GM23338 (cell line): ENCODE results near the gene KIAA1217. TPM values are rescaled to one million over a fixed set of nuclear protein-coding genes. Genes with fewer than 3 reads are reported as not detected.

Experiments used
- ATAC-seq: fragments of 200-7000 bp; cut with Tn5 transposase; 3 replicates; pipeline ENCODE4 v1.9.1; 2020
- DNase-seq: peaks from one replicate; pipeline ENCODE4 v3.0.0-alpha.2; 2015; ENCODE audit warnings: low spot score
- H2AFZ ChIP-seq: fragments of 200-600 bp; sonication (generic); 2 replicates; pipeline ENCODE4 v1.8.0; 2016; ENCODE audit warnings: antibody characterized with exemption, mild to moderate bottlenecking, moderate library complexity
- H3F3A ChIP-seq: fragments of 200-600 bp; sonication (generic); replicated peaks from 2 replicates; pipeline ENCODE4 v1.8.0; 2017; ENCODE audit warnings: antibody characterized with exemption, mixed run types, low read depth
- H3K27ac ChIP-seq: fragments of 200-600 bp; sonication (generic); 2 replicates; pipeline ENCODE4 v1.6.1; 2016; ENCODE audit warnings: low read depth
- H3K27me3 ChIP-seq: fragments of 200-600 bp; sonication (generic); 2 replicates; pipeline ENCODE4 v1.8.0; 2016; ENCODE audit warnings: mild to moderate bottlenecking, mixed run types, moderate library complexity; ENCODE audit not compliant: insufficient read depth
- H3K36me3 ChIP-seq: fragments of 200-600 bp; sonication (generic); 2 replicates; pipeline ENCODE4 v1.8.0; 2016; ENCODE audit warnings: mild to moderate bottlenecking; ENCODE audit not compliant: insufficient read depth
- H3K4me1 ChIP-seq: fragments of 200-600 bp; sonication (generic); 2 replicates; pipeline ENCODE4 v1.8.0; 2016; ENCODE audit warnings: mild to moderate bottlenecking, moderate library complexity; ENCODE audit not compliant: insufficient read depth
- H3K4me2 ChIP-seq: fragments of 200-600 bp; sonication (generic); 2 replicates; pipeline ENCODE4 v1.7.1; 2017; ENCODE audit warnings: mixed run types
- H3K4me3 ChIP-seq: fragments of 200-600 bp; sonication (generic); 2 replicates; pipeline ENCODE4 v1.6.1; 2016; ENCODE audit warnings: mixed run types
- H3K79me2 ChIP-seq: fragments of 200-600 bp; sonication (generic); replicated peaks from 2 replicates; pipeline ENCODE4 v1.8.0; 2017; ENCODE audit warnings: mild to moderate bottlenecking; ENCODE audit not compliant: insufficient read depth
- H3K9me2 ChIP-seq: fragments of 200-600 bp; sonication (generic); 2 replicates; pipeline ENCODE4 v1.8.0; 2017; ENCODE audit not compliant: insufficient read depth
- H4K20me1 ChIP-seq: fragments of 200-600 bp; sonication (generic); replicated peaks from 2 replicates; pipeline ENCODE4 v1.8.0; 2017; ENCODE audit warnings: mild to moderate bottlenecking; ENCODE audit not compliant: insufficient read depth
- H3K27ac Mint-ChIP-seq: 2 replicates; pipeline ENCODE4 v1.8.0; 2020; ENCODE audit warnings: inconsistent platforms, mild to moderate bottlenecking, moderate library complexity, mixed read lengths
- H3K27me3 Mint-ChIP-seq: 3 replicates; pipeline ENCODE4 v1.8.0; 2022; ENCODE audit warnings: low read depth, mild to moderate bottlenecking, moderate library complexity, mixed read lengths, inconsistent platforms; ENCODE audit not compliant: insufficient read depth, poor library complexity
- H3K36me3 Mint-ChIP-seq: 3 replicates; pipeline ENCODE4 v1.8.0; 2021; ENCODE audit warnings: low read depth, mild to moderate bottlenecking, inconsistent platforms, moderate library complexity, mixed read lengths
- H3K4me1 Mint-ChIP-seq: 3 replicates; pipeline ENCODE4 v1.8.0; 2020; ENCODE audit warnings: mild to moderate bottlenecking, inconsistent platforms, mixed read lengths
- H3K4me3 Mint-ChIP-seq: 3 replicates; pipeline ENCODE4 v1.8.0; 2021; ENCODE audit warnings: moderate library complexity, mild to moderate bottlenecking, inconsistent platforms, mixed read lengths
- H3K9me3 Mint-ChIP-seq: 3 replicates; pipeline ENCODE4 v1.8.0; 2020; ENCODE audit warnings: moderate library complexity, mild to moderate bottlenecking, inconsistent platforms, mixed read lengths
- CREB1 ChIP-seq: fragments of 250-450 bp; sonication (Bioruptor Pico); IDR thresholded peaks from 2 replicates; pipeline ENCODE4 v1.5.0; 2020; ENCODE audit warnings: low read depth, mild to moderate bottlenecking, moderate library complexity
- EZH2 ChIP-seq: fragments of 200-600 bp; sonication (generic); IDR thresholded peaks from one replicate; pipeline ENCODE4 v1.8.0; 2017; ENCODE audit warnings: antibody characterized with exemption, mild to moderate bottlenecking, low read depth; ENCODE audit not compliant: unreplicated experiment
- EZH2phosphoT487 ChIP-seq: fragments of 200-600 bp; sonication (generic); IDR thresholded peaks from one replicate; pipeline ENCODE4 v1.8.1; 2018; ENCODE audit warnings: antibody characterized with exemption; ENCODE audit not compliant: unreplicated experiment
- JUNB ChIP-seq: IDR thresholded peaks from one replicate; pipeline ENCODE4 v1.6.1; 2016; ENCODE audit warnings: antibody characterized with exemption; ENCODE audit not compliant: unreplicated experiment
- NANOG ChIP-seq: IDR thresholded peaks from 2 replicates; pipeline ENCODE4 v1.6.1; 2016; ENCODE audit warnings: antibody characterized with exemption, borderline replicate concordance
- POLR2AphosphoS5 ChIP-seq: IDR thresholded peaks from 2 replicates; pipeline ENCODE4 v1.6.1; 2016; ENCODE audit warnings: antibody characterized with exemption, low read depth
- STAT1 ChIP-seq: IDR thresholded peaks from one replicate; pipeline ENCODE4 v1.6.1; 2016; ENCODE audit warnings: antibody characterized with exemption; ENCODE audit not compliant: unreplicated experiment
- ZNF114 ChIP-seq: fragments of 250-450 bp; sonication (Bioruptor Pico); IDR thresholded peaks from 2 replicates; pipeline ENCODE4 v1.5.0; 2020; ENCODE audit warnings: mild to moderate bottlenecking, moderate library complexity
- ZNF331 ChIP-seq: fragments of 250-450 bp; sonication (Bioruptor Pico); IDR thresholded peaks from 2 replicates; pipeline ENCODE4 v1.5.0; 2020; ENCODE audit warnings: low read depth, mild to moderate bottlenecking, moderate library complexity
- polyA plus RNA-seq: library from polyadenylated mRNA; unstranded; fragments of >200 nt; fragmentation: Nextera tagmentation; extraction: Ambion mirVana; gene quantifications from 2 replicates; pipeline ENCODE4 v1.2.1, GENCODE V29; 2016
- total RNA-seq: library from RNA; depleted of rRNA; stranded (reverse); fragments of >200 nt; shearing (Covaris generic); gene quantifications from 2 replicates; pipeline ENCODE4 v1.2.3, GENCODE V29; 2014
- TF ChIP-seq, protein P1 (sequence below), 2 experiments: fragments of 200-600 bp in 1 of 2; sonication (generic) in 1 of 2; conservative IDR thresholded peaks; 2 replicates each; pipeline versions ENCODE4 v1.5.1 to v1.6.1; 2016 to 2017; ENCODE audit warnings: antibody characterized with exemption in 2 of 2, low read depth in 2 of 2, mild to moderate bottlenecking in 2 of 2, moderate library complexity in 1 of 2
- TF ChIP-seq, protein P2 (sequence below): IDR thresholded peaks from one replicate; pipeline ENCODE4 v1.6.1; 2018; ENCODE audit warnings: antibody characterized with exemption; ENCODE audit not compliant: unreplicated experiment
- TF ChIP-seq, protein P3 (sequence below): fragments of 250-450 bp; sonication (Bioruptor Pico); IDR thresholded peaks from 2 replicates; pipeline ENCODE4 v1.5.0; 2020; ENCODE audit warnings: mild to moderate bottlenecking, moderate library complexity
- TF ChIP-seq, protein P4 (sequence below): IDR thresholded peaks from 2 replicates; pipeline ENCODE4 v1.6.1; 2016; ENCODE audit warnings: antibody characterized with exemption

The KIAA1217 gene
- total and polyA plus RNA-seq, 2 experiments from 2014 or later, result 6.4 to 9.1 TPM

DNA sequence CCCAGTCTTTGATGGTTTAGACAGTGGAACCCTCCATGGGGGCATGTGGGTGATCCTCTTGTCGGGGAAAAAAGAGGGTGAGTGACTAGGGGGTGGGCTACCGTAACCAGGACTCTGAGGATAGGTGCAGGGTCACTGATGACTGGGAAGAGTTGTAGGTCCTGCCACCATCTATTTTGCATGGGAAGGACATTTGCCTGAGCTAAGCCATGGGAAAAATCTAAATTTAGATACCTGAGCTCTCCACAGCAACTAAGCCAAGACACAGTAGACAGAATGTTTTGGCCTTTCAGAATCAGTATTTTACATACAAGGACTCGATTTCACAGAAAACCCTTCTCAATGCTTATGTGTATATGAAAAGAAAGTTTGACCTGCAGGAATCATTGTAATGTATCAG is 52.7 kb downstream of the KIAA1217 start:
- Histone ChIP-seq H3K4me2 (no peak overlapping the region), H3K4me1 (peaks cover 19% of the 10 kb centered on the region), H3K27me3 (no peaks in the 10 kb centered on the region), H3F3A (no peaks in the 10 kb centered on the region), H3K9me2 (no peaks in the 10 kb centered on the region; the same call in 1 of the 2 replicates), H3K4me3 (no peak overlapping the region), H3K27ac (no peak overlapping the region), H4K20me1 (no peaks in the 10 kb centered on the region), H3K36me3 (no peaks in the 10 kb centered on the region), H2AFZ (no peak overlapping the region), H3K79me2 (0 out of 2 replicates have a peak, but pooled peaks cover 4% of the 10 kb centered on the region)
- DNase-seq (no peak), ATAC-seq (no peak)
- peaks cover 13% of the 10 kb centered on the region for H3K36me3 Mint-ChIP-seq
- H3K9me3 Mint-ChIP-seq, result no peaks in the 10 kb centered on the region; the same call in 2 of the 3 replicates
- H3K27ac Mint-ChIP-seq, result no peak overlapping the region
- TF ChIP-seq, protein P1, sequence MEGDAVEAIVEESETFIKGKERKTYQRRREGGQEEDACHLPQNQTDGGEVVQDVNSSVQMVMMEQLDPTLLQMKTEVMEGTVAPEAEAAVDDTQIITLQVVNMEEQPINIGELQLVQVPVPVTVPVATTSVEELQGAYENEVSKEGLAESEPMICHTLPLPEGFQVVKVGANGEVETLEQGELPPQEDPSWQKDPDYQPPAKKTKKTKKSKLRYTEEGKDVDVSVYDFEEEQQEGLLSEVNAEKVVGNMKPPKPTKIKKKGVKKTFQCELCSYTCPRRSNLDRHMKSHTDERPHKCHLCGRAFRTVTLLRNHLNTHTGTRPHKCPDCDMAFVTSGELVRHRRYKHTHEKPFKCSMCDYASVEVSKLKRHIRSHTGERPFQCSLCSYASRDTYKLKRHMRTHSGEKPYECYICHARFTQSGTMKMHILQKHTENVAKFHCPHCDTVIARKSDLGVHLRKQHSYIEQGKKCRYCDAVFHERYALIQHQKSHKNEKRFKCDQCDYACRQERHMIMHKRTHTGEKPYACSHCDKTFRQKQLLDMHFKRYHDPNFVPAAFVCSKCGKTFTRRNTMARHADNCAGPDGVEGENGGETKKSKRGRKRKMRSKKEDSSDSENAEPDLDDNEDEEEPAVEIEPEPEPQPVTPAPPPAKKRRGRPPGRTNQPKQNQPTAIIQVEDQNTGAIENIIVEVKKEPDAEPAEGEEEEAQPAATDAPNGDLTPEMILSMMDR (conservative IDR thresholded peaks at IDR 0.05; ENCODE audit: low read depth in 2 of 2), result no peak
- no peak for TF ChIP-seq NANOG
- TF ChIP-seq, protein P2, sequence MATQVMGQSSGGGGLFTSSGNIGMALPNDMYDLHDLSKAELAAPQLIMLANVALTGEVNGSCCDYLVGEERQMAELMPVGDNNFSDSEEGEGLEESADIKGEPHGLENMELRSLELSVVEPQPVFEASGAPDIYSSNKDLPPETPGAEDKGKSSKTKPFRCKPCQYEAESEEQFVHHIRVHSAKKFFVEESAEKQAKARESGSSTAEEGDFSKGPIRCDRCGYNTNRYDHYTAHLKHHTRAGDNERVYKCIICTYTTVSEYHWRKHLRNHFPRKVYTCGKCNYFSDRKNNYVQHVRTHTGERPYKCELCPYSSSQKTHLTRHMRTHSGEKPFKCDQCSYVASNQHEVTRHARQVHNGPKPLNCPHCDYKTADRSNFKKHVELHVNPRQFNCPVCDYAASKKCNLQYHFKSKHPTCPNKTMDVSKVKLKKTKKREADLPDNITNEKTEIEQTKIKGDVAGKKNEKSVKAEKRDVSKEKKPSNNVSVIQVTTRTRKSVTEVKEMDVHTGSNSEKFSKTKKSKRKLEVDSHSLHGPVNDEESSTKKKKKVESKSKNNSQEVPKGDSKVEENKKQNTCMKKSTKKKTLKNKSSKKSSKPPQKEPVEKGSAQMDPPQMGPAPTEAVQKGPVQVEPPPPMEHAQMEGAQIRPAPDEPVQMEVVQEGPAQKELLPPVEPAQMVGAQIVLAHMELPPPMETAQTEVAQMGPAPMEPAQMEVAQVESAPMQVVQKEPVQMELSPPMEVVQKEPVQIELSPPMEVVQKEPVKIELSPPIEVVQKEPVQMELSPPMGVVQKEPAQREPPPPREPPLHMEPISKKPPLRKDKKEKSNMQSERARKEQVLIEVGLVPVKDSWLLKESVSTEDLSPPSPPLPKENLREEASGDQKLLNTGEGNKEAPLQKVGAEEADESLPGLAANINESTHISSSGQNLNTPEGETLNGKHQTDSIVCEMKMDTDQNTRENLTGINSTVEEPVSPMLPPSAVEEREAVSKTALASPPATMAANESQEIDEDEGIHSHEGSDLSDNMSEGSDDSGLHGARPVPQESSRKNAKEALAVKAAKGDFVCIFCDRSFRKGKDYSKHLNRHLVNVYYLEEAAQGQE, result no peak
- no peak for TF ChIP-seq EZH2
- TF ChIP-seq CREB1 (CRISPR knock-in tag), result no peak
- TF ChIP-seq ZNF114 (CRISPR knock-in tag), result no peak
- TF ChIP-seq JUNB, result no peak
- no peak for TF ChIP-seq STAT1
- TF ChIP-seq EZH2phosphoT487, result no peak
- TF ChIP-seq, protein P3, sequence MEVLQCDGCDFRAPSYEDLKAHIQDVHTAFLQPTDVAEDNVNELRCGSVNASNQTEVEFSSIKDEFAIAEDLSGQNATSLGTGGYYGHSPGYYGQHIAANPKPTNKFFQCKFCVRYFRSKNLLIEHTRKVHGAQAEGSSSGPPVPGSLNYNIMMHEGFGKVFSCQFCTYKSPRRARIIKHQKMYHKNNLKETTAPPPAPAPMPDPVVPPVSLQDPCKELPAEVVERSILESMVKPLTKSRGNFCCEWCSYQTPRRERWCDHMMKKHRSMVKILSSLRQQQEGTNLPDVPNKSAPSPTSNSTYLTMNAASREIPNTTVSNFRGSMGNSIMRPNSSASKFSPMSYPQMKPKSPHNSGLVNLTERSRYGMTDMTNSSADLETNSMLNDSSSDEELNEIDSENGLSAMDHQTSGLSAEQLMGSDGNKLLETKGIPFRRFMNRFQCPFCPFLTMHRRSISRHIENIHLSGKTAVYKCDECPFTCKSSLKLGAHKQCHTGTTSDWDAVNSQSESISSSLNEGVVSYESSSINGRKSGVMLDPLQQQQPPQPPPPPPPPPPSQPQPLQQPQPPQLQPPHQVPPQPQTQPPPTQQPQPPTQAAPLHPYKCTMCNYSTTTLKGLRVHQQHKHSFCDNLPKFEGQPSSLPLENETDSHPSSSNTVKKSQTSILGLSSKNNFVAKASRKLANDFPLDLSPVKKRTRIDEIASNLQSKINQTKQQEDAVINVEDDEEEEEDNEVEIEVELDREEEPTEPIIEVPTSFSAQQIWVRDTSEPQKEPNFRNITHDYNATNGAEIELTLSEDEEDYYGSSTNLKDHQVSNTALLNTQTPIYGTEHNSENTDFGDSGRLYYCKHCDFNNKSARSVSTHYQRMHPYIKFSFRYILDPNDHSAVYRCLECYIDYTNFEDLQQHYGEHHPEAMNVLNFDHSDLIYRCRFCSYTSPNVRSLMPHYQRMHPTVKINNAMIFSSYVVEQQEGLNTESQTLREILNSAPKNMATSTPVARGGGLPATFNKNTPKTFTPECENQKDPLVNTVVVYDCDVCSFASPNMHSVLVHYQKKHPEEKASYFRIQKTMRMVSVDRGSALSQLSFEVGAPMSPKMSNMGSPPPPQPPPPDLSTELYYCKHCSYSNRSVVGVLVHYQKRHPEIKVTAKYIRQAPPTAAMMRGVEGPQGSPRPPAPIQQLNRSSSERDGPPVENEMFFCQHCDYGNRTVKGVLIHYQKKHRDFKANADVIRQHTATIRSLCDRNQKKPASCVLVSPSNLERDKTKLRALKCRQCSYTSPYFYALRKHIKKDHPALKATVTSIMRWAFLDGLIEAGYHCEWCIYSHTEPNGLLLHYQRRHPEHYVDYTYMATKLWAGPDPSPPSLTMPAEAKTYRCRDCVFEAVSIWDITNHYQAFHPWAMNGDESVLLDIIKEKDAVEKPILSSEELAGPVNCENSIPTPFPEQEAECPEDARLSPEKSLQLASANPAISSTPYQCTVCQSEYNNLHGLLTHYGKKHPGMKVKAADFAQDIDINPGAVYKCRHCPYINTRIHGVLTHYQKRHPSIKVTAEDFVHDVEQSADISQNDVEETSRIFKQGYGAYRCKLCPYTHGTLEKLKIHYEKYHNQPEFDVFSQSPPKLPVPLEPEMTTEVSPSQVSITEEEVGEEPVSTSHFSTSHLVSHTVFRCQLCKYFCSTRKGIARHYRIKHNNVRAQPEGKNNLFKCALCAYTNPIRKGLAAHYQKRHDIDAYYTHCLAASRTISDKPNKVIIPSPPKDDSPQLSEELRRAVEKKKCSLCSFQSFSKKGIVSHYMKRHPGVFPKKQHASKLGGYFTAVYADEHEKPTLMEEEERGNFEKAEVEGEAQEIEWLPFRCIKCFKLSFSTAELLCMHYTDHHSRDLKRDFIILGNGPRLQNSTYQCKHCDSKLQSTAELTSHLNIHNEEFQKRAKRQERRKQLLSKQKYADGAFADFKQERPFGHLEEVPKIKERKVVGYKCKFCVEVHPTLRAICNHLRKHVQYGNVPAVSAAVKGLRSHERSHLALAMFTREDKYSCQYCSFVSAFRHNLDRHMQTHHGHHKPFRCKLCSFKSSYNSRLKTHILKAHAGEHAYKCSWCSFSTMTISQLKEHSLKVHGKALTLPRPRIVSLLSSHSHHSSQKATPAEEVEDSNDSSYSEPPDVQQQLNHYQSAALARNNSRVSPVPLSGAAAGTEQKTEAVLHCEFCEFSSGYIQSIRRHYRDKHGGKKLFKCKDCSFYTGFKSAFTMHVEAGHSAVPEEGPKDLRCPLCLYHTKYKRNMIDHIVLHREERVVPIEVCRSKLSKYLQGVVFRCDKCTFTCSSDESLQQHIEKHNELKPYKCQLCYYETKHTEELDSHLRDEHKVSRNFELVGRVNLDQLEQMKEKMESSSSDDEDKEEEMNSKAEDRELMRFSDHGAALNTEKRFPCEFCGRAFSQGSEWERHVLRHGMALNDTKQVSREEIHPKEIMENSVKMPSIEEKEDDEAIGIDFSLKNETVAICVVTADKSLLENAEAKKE (CRISPR knock-in tag), result no peak
- TF ChIP-seq, protein P4, sequence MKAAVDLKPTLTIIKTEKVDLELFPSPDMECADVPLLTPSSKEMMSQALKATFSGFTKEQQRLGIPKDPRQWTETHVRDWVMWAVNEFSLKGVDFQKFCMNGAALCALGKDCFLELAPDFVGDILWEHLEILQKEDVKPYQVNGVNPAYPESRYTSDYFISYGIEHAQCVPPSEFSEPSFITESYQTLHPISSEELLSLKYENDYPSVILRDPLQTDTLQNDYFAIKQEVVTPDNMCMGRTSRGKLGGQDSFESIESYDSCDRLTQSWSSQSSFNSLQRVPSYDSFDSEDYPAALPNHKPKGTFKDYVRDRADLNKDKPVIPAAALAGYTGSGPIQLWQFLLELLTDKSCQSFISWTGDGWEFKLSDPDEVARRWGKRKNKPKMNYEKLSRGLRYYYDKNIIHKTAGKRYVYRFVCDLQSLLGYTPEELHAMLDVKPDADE, result no peak
- TF ChIP-seq POLR2AphosphoS5, result no peak
- TF ChIP-seq ZNF331 (CRISPR knock-in tag), result no peak
- peaks cover 1% of the 10 kb centered on the region for H3K27me3 Mint-ChIP-seq
- no peak overlapping the region for H3K4me3 Mint-ChIP-seq
- H3K4me1 Mint-ChIP-seq, result peaks cover 15% of the 10 kb centered on the region
